WERI-Rb-1 (cell line): ENCODE data around the gene GBF1.
A peak's percentile ranks its signal among the peaks of the same experiment; 100 is the strongest.
"Not testable (repeated sequence)": the region's sequence is repeated elsewhere in the genome, so short reads cannot be mapped to it uniquely, and the experiment has no call there.

Experiments
- DNase-seq: peaks from one replicate; pipeline ENCODE4 v3.0.0-alpha.2; 2020
- H3K27ac ChIP-seq: fragments of 250-450 bp; sonication (Bioruptor Pico); 2 replicates; pipeline ENCODE4 v1.5.1; 2020; ENCODE audit warnings: mild to moderate bottlenecking, moderate library complexity
- H3K27me3 ChIP-seq: fragments of 250-450 bp; sonication (Bioruptor Pico); 2 replicates; pipeline ENCODE4 v1.5.1; 2021; ENCODE audit warnings: mild to moderate bottlenecking, low read depth, moderate library complexity; ENCODE audit not compliant: insufficient read depth, severe bottlenecking
- H3K36me3 ChIP-seq: fragments of 250-450 bp; sonication (Bioruptor Pico); 2 replicates; pipeline ENCODE4 v1.5.1; 2020; ENCODE audit warnings: mild to moderate bottlenecking, moderate library complexity
- H3K4me3 ChIP-seq: 2 replicates; pipeline ENCODE4 v1.5.1; 2011; ENCODE audit warnings: low read depth, mild to moderate bottlenecking, control low read depth, low read length
- H3K9me3 ChIP-seq: fragments of 250-450 bp; sonication (Bioruptor Pico); 2 replicates; pipeline ENCODE4 v1.5.1; 2021; ENCODE audit warnings: mild to moderate bottlenecking, moderate library complexity; ENCODE audit not compliant: severe bottlenecking
- CTCF ChIP-seq: IDR thresholded peaks from 2 replicates; pipeline ENCODE4 v1.5.1; 2011; ENCODE audit warnings: low read depth, mild to moderate bottlenecking, control low read depth, inconsistent platforms, low read length

GBF1 gene

GRCh38 chr10:102242118-102242485, 3.2 kb upstream of the GBF1 start:
- Histone ChIP-seq H3K27ac (no peak overlapping the region), H3K36me3 (peaks cover 4% of the 10 kb centered on the region; the same call in 1 of the 2 replicates), H3K9me3 (no peaks in the 10 kb centered on the region), H3K27me3 (no peaks in the 10 kb centered on the region), H3K4me3 (no peak overlapping the region)
- no peak for DNase-seq
- TF ChIP-seq CTCF: no peak

DNA sequence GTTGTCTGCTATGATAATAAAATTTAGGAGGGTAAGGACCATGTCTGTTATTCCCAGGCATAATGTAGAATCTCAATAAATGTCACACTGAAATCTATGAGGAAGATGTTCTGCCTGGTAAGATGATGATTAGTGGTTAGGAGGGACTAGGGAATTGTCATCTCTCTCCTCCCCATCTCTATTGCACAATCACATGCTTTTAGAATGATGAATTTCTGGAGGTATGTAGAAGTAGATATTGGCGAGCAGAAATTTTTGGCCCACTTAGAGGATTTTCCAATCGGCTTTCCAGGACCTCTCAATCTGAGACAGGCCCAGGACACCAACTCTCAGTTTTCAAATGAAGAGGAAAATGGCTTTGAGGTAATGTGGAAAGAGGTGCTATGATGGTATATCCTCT, 2.0 kb upstream of the GBF1 start:
- Histone ChIP-seq H3K9me3 (no peaks in the 10 kb centered on the region), H3K27me3 (no peaks in the 10 kb centered on the region), H3K27ac (no peak overlapping the region), H3K36me3 (peaks cover 9% of the 10 kb centered on the region), H3K4me3 (no peak overlapping the region)
- TF ChIP-seq CTCF: no peak
- DNase-seq: no peak

GRCh38 chr10:102245932-102246251, 560 bp downstream of the GBF1 start:
- no peak for TF ChIP-seq CTCF
- H3K27me3 ChIP-seq: no peaks in the 10 kb centered on the region
- H3K27ac ChIP-seq: peak overlapping the region; percentile 89
- peak overlapping the region; percentile 78 for H3K4me3 ChIP-seq
- H3K36me3 ChIP-seq: peaks cover 17% of the 10 kb centered on the region
- DNase-seq: no peak
- H3K9me3 ChIP-seq: no peaks in the 10 kb centered on the region

GRCh38 chr10:102246261-102246660, 929 bp downstream of the GBF1 start:
- no peaks in the 10 kb centered on the region for H3K27me3 ChIP-seq
- H3K4me3 ChIP-seq: peak overlapping the region; percentile 78
- H3K36me3 ChIP-seq: peaks cover 20% of the 10 kb centered on the region
- peak overlapping the region; percentile 89; the same call in 1 of the 2 replicates for H3K27ac ChIP-seq
- DNase-seq: no peak
- H3K9me3 ChIP-seq: no peaks in the 10 kb centered on the region
- TF ChIP-seq CTCF: no peak

GRCh38 chr10:102247734-102248133, 2.4 kb downstream of the GBF1 start:
- Histone ChIP-seq H3K9me3 (no peaks in the 10 kb centered on the region), H3K27me3 (no peaks in the 10 kb centered on the region), H3K4me3 (no peak overlapping the region), H3K27ac (no peak overlapping the region), H3K36me3 (peaks cover 25% of the 10 kb centered on the region)
- TF ChIP-seq CTCF: no peak
- DNase-seq: no peak

GRCh38 chr10:102252508-102252907, 7.2 kb downstream of the GBF1 start:
- not testable (repeated sequence) for H3K4me3 ChIP-seq, H3K27me3 ChIP-seq, H3K27ac ChIP-seq, DNase-seq, H3K9me3 ChIP-seq
- H3K36me3 ChIP-seq: peaks cover 41% of the 10 kb centered on the region
